HEK293T (cell line): ENCODE results near the gene NMNAT2.

ENCODE experiments used
- CTCF ChIA-PET: fragments of 350-600 bp; formaldehyde crosslinking; extraction: SDS; loops from one replicate; lab custom pipeline; 2021; ENCODE audit warnings: antibody characterized with exemption, inconsistent platforms; lab: Yijun Ruan, JAX
- POLR2A ChIA-PET: fragments of 350-600 bp; formaldehyde crosslinking; extraction: SDS; loops from one replicate; lab custom pipeline; 2020; ENCODE audit warnings: antibody characterized with exemption, inconsistent platforms; lab: Yijun Ruan, JAX
- DNase-seq: peaks from one replicate; pipeline ENCODE4 v3.0.0; 2012; ENCODE audit warnings: mixed read lengths; ENCODE audit errors: extremely low spot score
- ARNT ChIP-seq: fragments of 450-650 bp; IDR thresholded peaks from 2 replicates; pipeline ENCODE4 v1.6.1; 2017; ENCODE audit warnings: mild to moderate bottlenecking
- BHLHE40 ChIP-seq: fragments of 450-650 bp; IDR thresholded peaks from 2 replicates; pipeline ENCODE4 v1.6.1; 2016; ENCODE audit warnings: mild to moderate bottlenecking, moderate library complexity, borderline replicate concordance
- CTBP1 ChIP-seq: fragments of 450-650 bp; IDR thresholded peaks from 2 replicates; pipeline ENCODE4 v1.6.1; 2016; ENCODE audit warnings: borderline replicate concordance
- ELF4 ChIP-seq: fragments of 450-650 bp; IDR thresholded peaks from 2 replicates; pipeline ENCODE4 v1.6.1; 2017; ENCODE audit warnings: antibody characterized with exemption
- FOXA1 ChIP-seq: fragments of 450-650 bp; IDR thresholded peaks from 2 replicates; pipeline ENCODE4 v1.6.1; 2016; ENCODE audit warnings: mild to moderate bottlenecking
- FOXK2 ChIP-seq: fragments of 450-650 bp; IDR thresholded peaks from 2 replicates; pipeline ENCODE4 v1.6.1; 2016; ENCODE audit warnings: mild to moderate bottlenecking
- FOXM1 ChIP-seq: fragments of 450-650 bp; IDR thresholded peaks from 2 replicates; pipeline ENCODE4 v1.6.1; 2017; ENCODE audit warnings: mild to moderate bottlenecking, borderline replicate concordance
- HDGF ChIP-seq: fragments of 450-650 bp; IDR thresholded peaks from 2 replicates; pipeline ENCODE4 v1.6.1; 2017; ENCODE audit warnings: antibody characterized with exemption, borderline replicate concordance
- L3MBTL2 ChIP-seq: fragments of 450-650 bp; conservative IDR thresholded peaks from 2 replicates; pipeline ENCODE4 v1.6.1; 2016; ENCODE audit warnings: mild to moderate bottlenecking
- LEF1 ChIP-seq: fragments of 450-650 bp; IDR thresholded peaks from 2 replicates; pipeline ENCODE4 v1.6.1; 2017; ENCODE audit warnings: mild to moderate bottlenecking, borderline replicate concordance
- NFRKB ChIP-seq: fragments of 450-650 bp; IDR thresholded peaks from 2 replicates; pipeline ENCODE4 v1.6.1; 2016; ENCODE audit warnings: mild to moderate bottlenecking, moderate library complexity
- PKNOX1 ChIP-seq: fragments of 450-650 bp; IDR thresholded peaks from 2 replicates; pipeline ENCODE4 v1.6.1; 2016
- SP1 ChIP-seq: fragments of 450-650 bp; IDR thresholded peaks from 2 replicates; pipeline ENCODE4 v1.6.1; 2017
- SUZ12 ChIP-seq: fragments of 450-650 bp; IDR thresholded peaks from 2 replicates; pipeline ENCODE4 v1.6.1; 2016; ENCODE audit warnings: mild to moderate bottlenecking
- TARDBP ChIP-seq: fragments of 450-650 bp; IDR thresholded peaks from 2 replicates; pipeline ENCODE4 v1.6.1; 2016
- ZNF384 ChIP-seq: fragments of 450-650 bp; IDR thresholded peaks from 2 replicates; pipeline ENCODE4 v1.6.1; 2016

The NMNAT2 gene

GRCh38 chr1:183287191-183287675, 130.9 kb downstream of the NMNAT2 start:
- DNase-seq, result no peak
- ChIA-PET POLR2A (no interaction called here), CTCF (no interaction called here)
- TF ChIP-seq LEF1, result no peak

GRCh38 chr1:183285746-183286145, 132.4 kb downstream of the NMNAT2 start:
- CTCF ChIA-PET, result no interaction called here
- no peak for DNase-seq
- no peak for TF ChIP-seq LEF1
- no peak for TF ChIP-seq FOXA1
- TF ChIP-seq PKNOX1, result no peak
- POLR2A ChIA-PET, result no interaction called here

GRCh38 chr1:183285256-183285655, 132.9 kb downstream of the NMNAT2 start:
- TF ChIP-seq CTBP1 (no peak), LEF1 (no peak), FOXA1 (no peak), FOXM1 (no peak), ZNF384 (no peak), BHLHE40 (no peak), HDGF (no peak), ELF4 (no peak), ARNT (no peak), NFRKB (no peak), FOXK2 (no peak)
- POLR2A ChIA-PET, result no interaction called here
- CTCF ChIA-PET, result no interaction called here

GRCh38 chr1:183284086-183284485, 134.1 kb downstream of the NMNAT2 start:
- POLR2A ChIA-PET, result interaction anchor here (1.0 kb wide), 1 partner anchor 49 kb away, joined by 3 read pairs; no protein-coding TSS in a partner anchor
- DNase-seq, result no peak
- CTCF ChIA-PET, result interaction anchor here (1.8 kb wide), 1 partner anchor 9 kb away, joined by 4 read pairs; no protein-coding TSS in a partner anchor
- TF ChIP-seq FOXK2 (no peak), BHLHE40 (no peak), ZNF384 (no peak), LEF1 (no peak), ARNT (no peak), PKNOX1 (no peak), HDGF (no peak), L3MBTL2 (no peak), ELF4 (no peak), CTBP1 (no peak), FOXA1 (no peak)

More at GRCh38 chr1:183285256-183285655, 132.9 kb downstream of the NMNAT2 start:
- DNase-seq, result no peak

GRCh38 chr1:183283286-183283685, 134.9 kb downstream of the NMNAT2 start:
- ChIA-PET CTCF (interaction anchor here (1.1 to 1.8 kb wide), 2 partner anchors 10 to 23 kb away, joined by 3 to 4 read pairs; no protein-coding TSS in a partner anchor), POLR2A (interaction anchor here (1.0 kb wide), 1 partner anchor 48 kb away, joined by 3 read pairs; no protein-coding TSS in a partner anchor)
- TF ChIP-seq CTBP1, result no peak
- TF ChIP-seq BHLHE40, result no peak
- no peak for TF ChIP-seq TARDBP
- TF ChIP-seq NFRKB, result no peak
- no peak for TF ChIP-seq HDGF
- TF ChIP-seq FOXA1, result no peak
- TF ChIP-seq SUZ12, result no peak
- TF ChIP-seq FOXM1, result no peak
- TF ChIP-seq LEF1, result no peak
- TF ChIP-seq FOXK2, result no peak
- TF ChIP-seq PKNOX1, result no peak
- TF ChIP-seq ZNF384, result no peak
- TF ChIP-seq SP1, result no peak
- no peak for TF ChIP-seq ARNT
- no peak for TF ChIP-seq ELF4
- TF ChIP-seq L3MBTL2, result no peak
- no peak for DNase-seq

- POLR2A ChIA-PET, result interaction anchor here (1.0 kb wide), 1 partner anchor 47 kb away, joined by 3 read pairs; no protein-coding TSS in a partner anchor
- no peak for DNase-seq
- TF ChIP-seq SP1 (no peak), LEF1 (no peak), ELF4 (no peak), HDGF (no peak), NFRKB (no peak), SUZ12 (no peak), FOXA1 (no peak), TARDBP (no peak), CTBP1 (no peak), PKNOX1 (no peak), ZNF384 (no peak), FOXK2 (no peak), BHLHE40 (no peak), ARNT (no peak)
- CTCF ChIA-PET, result interaction anchor here (0.5 to 1.8 kb wide), 7 partner anchors 8 to 263 kb away, joined by 3 to 6 read pairs (median 4); no protein-coding TSS in a partner anchor
Measured at GRCh38 chr1:183282101-183282855, 135.9 kb downstream of the NMNAT2 start.
